Vagina (tissue), 2 donors: ENCODE measurements around the gene CST7.

Source experiments
- CTCF ChIP-seq, 3 experiments: fragments of 450-650 bp in 2 of 3; fragments of 200-600 bp in 1 of 3; sonication (generic) in 1 of 3; IDR thresholded peaks; one replicate each; pipeline ENCODE4 v1.5.1; 2017 to 2019; ENCODE audit warnings: antibody characterized with exemption in 3 of 3, mild to moderate bottlenecking in 2 of 3, moderate library complexity in 2 of 3
- POLR2A ChIP-seq, 2 donors: fragments of 450-650 bp; IDR thresholded peaks; one replicate each; pipeline ENCODE4 v1.6.1; 2017; ENCODE audit warnings: antibody characterized with exemption in 2 of 2, mild to moderate bottlenecking in 2 of 2, moderate library complexity in 2 of 2

GRCh38 chr20:24994470-24995368 is 45.6 kb downstream of the CST7 start:
- peak; percentile 83 to 94 (median 89) for TF ChIP-seq CTCF (IDR thresholded peaks at IDR 0.05)
- TF ChIP-seq POLR2A (IDR thresholded peaks at IDR 0.05): no peak
